EL (cell line): Measurements from ENCODE around the gene RFLNA.
"Not testable (repeated sequence)": the region's sequence is repeated elsewhere in the genome, so short reads cannot be mapped to it uniquely, and the experiment has no call there.

Source experiments
- DNase-seq: peaks from one replicate; pipeline ENCODE4 v3.0.0-alpha.2; 2016

The RFLNA gene

DNA sequence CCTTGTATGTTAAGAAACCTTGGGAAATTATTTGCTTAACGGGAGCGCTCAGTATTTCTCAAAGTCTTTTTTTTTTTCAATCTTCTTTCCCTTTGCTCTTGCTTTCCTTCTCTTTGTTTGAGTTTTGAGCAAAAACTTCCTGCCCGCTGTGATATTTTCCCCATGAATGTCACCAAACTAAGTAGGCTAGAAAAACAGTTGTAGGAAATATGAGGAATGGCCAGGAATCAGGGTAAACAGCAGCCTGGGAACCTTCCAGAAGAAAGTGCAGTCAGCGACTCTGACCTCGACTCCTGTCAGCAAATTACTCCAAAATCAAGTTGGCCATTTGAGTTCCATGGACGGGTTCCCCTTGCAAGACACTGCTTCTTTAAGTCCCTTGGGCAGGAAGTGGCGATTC lies 11.6 kb upstream of the RFLNA start:
- no peak for DNase-seq

DNA sequence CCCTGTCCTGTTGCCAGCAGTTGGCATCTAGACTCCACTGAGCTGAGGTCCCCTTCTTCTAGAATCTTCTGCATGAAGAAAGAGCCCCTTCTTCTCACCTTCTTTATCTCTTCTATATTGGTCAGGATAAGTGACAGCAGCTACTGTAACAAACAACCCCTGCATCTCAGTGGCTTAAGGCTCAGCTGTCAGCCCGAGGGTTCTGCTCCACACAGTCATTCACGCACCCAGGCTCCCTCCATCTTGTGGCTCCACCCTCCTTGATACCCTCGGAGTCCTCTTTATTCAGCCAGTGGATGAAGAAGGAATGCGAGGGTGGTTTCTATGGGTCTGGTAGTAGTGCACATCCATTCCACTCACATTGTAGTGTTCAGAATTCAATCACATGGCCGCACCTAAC lies 10.5 kb upstream of the RFLNA start:
- DNase-seq = no peak

DNA sequence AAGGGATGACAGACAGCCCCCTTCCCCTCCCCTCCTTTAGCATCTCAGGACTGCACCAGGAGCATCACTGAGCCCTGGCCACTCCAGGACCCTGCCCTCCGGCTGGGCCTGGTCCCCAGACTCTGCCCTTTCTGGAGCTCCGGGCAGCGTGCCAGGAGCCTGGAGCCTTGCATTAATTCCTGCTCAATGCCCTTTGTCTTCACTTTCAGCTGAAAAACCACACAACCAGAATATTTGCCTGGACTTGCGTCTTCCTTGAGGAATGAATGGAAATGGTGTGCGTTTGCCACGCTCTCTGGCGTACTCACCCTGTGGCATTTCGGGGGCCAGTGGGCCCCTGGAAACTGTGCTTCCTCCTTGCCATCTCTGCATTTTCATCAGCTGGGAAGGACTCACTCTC lies 8.5 kb upstream of the RFLNA start:
- no peak for DNase-seq

DNA sequence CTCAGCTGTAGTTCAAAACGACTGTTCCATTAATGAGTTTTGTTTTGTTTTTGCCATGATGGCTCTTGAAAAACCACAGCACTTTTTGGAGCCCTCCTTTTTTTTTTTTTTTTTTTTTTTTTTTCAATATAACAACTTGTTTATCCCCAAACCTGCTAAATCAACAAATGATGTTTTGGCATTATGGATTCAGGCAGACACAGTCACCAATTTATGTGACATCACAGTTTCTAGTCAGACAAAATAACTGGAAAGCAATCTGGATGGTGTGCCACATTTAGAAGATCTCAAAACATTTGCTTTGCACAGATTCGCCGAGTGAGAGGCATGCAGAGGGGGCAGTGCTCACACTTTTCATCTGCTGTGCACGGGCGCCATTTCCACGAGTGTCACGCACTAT lies 7.9 kb upstream of the RFLNA start:
- no peak for DNase-seq

DNA sequence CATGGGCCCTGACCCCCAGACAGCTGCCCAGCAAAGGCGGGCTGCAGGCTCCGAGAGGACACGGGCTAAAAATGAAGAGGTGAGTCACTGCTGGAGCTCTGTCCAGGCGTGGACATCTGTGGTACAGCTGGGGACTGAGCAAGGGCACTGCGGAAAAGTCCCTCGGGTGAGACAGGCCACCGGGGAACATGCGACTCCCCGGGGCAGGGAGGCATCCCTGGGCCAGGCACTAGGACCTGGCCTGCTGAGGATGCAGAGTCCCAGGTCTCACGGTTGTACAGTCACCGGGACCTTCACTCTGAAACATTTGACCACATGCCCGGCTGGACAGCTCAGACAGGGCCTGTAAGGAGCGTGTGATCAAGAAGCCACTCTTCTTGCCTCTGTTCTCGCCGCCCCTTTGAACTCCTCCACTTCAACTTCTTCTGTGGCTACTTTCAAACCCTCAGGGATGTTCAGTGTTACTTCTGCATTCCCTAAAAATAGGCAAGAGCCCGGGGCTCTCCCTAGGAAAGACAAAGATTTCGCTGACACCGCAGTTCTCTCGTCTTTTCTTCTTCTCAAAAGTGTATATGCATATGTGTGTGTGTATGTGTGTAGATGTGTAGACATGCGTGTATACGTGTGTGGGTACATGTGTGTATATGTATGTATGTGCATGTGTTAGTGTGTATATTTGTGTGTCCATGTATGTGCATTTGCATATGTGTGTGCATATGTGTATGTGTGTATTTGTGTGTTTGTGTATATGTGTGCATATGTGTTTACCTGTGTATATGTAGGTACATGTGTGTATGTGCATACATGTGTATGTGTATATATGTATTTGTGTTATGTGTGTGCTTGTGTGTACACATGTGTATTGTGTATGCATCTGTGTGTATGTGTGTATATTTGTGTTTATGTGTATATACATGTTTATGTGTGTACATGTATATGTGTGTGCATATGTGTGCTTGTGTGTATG lies 5.0 kb upstream of the RFLNA start:
- peak; percentile 71 for DNase-seq

DNA sequence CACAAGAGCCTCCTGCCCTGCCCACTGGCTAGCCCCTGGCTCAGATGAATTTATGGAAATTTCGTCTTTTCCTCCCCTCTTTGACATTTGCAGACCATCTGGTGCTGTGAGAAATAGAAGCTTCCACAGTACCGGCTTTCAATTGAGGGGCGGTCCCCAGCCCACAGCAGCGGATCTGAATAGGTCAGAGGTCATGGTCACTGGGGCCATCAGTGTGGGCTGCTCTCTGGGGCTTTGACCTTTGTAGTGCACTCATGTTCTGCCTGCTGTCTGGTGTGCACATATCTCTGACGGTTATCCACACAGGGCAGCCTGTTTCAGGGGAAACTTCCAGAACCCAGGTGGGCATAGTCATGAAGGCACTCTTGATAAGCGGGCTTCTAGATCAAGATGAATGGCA lies 2.5 kb upstream of the RFLNA start:
- no peak for DNase-seq

DNA sequence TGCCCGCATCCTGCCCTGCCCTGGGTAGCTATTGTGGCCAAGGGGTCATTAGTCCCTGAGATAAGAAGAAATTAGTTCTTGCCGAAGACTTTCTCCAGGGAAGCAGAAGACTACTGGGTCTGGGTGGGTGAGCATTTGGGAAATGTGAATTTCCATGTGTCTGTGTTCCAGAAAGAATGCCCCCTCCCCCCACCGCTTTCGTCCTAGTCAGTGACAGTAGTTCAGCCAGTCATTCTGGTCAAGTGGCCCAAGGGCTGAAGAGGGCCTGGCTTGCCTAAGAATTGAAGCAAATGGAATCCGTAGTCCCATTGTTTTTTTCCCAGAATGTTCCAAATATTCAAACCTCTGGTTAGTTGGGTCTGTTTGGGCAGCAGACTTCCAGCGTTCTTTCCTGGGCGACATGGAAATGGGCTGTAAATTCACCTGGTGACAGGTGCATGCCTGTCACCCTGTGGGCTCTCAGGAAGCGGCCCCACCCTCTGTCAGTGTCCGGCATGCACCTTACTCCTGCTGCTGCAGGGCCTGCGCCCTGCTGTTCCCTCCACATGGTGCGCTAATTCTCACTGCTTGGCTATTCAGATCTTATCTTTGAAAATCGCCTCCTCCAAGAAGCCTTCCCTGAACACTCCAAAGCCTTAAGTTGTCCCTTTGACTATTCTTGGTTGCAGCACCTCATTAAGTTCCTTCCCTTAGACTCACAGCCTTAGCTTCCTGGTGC lies 1.4 kb upstream of the RFLNA start:
- no peak for DNase-seq

DNA sequence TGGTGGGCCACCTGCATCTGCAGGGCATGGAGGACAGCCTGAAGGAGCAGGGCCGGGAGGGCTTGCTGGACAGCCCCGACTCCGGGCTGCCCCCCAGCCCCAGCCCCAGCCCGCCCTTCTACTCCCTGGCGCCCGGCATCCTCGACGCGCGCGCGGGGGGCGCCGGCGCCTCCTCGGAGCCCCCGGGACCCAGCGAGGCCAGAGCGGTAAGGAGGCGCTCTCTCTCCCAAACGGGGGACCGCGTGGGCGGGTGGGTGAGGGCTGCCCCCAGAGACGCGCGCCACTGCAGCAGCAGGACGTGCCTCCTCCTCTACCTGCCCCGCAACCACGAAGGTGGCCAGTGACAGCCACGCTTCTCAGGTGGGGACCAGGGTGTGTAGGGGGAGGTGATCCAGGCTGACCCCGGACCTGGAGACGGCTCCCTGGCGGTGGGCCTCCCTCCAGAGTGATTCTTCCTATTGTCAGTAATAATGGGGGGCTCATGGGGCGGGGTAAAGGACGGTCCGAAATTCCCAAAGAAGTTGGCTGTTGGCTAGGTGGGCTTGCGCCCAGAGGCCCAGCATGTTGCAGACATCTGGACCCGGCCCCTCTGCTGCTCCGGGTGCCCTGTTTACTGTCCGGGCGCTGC lies 652 bp downstream of the RFLNA start:
- no peak for DNase-seq

DNA sequence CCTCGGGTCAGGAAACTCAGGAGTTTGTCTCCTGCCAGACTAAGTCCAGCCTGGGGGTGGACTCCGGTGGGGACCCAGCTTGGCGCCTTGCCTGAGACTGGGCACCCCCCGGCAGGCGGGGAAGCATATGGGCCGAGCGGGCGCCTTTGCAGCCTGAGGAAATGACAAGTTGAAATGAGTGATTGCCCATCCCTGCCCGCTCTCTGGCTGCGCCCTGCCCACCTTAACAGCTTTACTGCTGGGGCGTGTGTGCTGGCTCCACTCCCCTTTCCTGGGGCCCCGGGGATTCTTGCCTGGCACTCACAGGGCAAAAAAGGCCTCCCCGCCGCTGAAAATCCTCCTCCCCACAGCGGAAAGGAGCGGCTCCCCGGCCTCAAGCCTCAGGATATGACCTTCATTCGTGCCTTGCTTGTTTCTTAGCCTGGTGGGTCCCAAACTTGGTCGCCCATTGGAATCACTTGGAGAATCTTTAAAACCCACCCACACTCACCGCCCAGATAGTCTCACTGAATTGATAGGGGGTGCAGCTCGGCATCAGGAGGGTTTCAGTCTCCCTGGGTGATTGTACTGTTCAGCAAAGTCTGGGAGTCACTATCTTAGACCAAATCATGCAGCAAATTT lies 1.5 kb downstream of the RFLNA start:
- no peak for DNase-seq

DNA sequence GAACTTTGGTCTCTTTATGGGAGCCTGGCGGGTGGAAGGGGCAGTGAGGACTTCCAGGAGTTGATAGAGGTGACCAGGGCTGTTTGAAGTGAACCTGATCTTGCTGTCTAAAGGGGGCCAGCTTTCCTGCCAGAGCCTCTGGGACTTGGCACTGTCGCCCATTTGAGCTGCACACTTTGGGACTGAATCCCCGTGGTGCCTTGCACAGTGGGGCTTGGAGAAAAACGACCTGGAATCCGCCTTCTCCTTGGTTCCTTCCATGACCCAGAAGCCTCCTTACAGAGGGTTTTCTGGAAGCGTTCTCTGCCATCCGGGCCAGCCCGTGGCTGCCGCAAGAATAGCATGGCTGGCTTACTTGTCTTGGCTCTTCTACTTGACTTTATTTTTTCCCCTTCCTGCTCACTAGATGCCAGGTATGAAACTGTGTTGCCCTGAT lies 2.0 kb downstream of the RFLNA start:
- no peak for DNase-seq

DNA sequence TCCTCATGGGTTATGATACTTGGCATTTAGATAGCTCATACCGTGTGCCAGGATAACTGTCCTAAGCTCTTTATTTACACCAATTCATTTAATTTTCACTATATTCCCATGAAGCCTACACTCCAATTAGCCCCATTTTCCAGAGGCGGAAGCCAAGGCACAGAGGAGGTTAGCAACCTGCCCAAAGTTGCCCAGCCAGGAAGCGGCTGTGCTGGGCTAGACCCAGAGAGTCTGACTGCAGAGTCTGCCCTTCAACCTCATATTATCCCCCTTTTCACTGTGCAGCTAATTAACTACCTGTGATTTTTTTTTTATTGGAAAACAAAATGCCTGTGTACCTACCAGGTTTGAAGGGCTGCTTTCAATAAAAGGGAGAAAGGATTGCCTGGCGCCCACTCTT lies 2.5 kb downstream of the RFLNA start:
- no peak for DNase-seq

DNA sequence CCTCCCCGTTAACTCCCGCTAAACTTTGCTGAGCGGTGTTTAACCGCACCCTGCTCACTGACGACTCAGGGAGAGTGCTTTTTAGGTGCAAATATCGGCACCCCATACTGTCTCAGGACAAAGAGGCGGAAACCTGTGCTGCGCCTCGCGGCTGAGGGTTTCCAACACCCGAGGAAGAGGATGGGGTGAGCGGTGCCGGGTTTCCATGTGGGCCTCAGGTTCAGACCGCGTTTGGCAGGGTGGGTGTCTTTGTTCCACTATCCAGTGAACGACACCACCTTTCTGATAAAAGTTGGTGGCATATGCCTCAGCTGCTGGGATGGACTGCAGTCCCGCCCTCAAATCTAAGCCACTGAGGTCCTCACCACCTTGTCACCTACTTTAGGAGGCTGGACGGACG lies 3.0 kb downstream of the RFLNA start:
- DNase-seq = no peak

DNA sequence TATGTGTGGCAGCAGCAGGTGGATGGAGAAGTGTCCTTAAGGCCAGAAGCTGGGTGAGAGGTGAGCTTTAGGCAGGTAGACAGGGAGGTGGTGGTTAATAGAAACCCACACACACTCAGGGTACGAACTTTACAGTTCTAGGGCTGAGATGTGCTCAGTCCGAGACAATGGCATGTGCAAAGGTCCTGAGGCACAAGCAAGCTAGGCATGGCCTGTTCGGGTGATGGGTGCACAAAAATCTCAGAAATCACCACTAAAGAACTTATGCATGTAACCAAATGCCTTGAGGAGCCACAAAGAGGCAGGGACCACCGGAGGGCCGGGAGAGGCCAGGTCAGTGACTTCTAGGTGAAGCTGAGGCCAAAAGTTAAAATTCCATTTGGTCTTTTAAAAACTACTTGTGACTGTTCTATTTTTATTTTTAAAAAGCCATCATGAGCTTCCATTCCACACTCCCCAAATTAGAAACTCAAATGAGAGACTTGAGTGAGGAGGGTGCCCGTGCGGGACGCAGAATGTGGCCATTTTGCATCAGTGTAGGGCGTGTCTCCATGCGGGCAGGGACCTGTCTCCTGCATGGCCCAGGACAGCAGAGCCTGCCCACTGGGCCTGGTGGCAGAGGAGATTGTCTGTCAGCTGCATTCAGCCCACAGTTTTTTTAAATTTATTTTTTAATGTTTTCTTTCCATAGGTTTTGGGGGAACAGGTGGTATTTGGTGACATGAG lies 4.0 kb downstream of the RFLNA start:
- DNase-seq = no peak

DNA sequence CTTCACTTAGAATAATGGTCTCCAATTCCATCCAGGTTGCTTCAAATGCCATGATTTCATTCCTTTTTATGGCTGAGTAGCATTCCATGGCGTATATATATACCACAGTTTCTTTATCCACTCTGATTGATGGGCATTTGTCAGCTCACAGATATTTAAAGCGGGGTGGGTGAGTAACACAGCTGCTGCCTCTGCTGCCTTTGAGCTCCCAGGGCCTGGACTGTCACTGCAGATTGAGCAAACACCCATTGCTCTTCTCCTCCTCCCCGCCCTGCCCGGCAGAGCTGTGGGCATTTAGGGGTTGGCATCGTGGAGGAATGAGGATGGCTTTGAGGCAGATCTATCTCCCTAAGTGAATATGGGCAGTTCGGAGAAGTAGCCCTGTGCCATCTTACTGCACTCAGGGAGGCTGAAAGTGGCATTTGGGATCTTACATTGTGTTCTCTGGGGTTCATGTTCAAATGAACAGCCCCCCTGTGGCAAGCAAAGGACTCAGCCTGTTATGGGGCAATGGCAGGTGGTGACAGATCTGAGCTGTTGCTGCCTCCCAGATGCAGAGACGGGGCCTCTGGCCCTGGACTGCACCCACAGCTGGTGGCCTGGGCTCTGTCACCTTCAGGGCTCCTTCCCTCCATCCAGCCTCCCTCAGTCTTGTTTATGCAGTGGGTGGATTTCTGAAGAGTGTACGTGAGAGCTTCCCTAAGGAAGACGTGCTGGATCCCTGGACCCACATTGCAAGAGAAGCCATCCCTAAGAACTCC lies 4.9 kb downstream of the RFLNA start:
- no peak for DNase-seq

DNA sequence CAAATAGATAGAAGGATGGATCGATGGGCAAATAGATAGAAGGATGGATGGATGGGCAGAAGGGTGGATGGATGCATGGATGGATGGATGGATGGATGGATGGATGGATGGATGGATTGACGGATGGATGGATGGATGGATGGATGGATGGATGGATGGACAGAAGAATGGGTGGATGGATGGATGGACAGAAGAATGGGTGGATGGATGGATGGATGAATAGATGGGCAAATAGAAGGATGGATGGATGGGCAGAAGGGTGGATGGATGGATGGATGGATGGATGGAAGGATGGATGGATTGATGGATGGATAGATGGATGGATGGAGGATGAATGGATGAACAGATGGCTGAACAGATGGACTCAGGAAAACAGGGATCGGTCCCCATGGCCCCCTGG lies 5.8 kb downstream of the RFLNA start:
- DNase-seq = not testable (repeated sequence)

DNA sequence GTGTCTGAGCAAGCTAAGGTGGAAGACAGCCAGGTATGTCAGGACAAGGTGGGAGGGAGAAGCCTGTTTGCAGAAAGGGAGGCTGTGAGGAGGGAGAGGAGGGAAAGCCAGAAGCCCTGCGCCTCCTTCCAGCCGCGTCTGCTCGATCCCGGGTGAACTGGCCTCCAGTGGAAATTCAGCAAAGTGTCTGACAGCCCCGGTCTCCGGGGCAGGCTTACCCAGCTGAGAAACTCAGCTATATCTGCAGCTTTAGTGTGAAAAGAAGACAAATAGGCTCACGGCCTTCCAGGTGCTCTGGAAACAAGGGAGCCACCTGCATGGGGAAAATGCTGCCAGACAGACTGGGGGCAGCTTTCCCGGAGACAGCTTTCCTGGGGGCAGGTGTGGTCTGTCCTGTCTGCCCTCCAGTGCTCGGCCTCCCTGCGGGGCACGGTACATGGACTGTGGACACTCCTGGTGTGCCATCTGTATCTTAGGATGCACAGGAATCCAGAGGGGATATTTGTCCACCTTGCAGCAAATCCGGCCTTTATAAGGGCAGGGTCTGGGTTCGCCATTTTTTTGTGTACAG lies 6.3 kb downstream of the RFLNA start:
- no peak for DNase-seq

DNA sequence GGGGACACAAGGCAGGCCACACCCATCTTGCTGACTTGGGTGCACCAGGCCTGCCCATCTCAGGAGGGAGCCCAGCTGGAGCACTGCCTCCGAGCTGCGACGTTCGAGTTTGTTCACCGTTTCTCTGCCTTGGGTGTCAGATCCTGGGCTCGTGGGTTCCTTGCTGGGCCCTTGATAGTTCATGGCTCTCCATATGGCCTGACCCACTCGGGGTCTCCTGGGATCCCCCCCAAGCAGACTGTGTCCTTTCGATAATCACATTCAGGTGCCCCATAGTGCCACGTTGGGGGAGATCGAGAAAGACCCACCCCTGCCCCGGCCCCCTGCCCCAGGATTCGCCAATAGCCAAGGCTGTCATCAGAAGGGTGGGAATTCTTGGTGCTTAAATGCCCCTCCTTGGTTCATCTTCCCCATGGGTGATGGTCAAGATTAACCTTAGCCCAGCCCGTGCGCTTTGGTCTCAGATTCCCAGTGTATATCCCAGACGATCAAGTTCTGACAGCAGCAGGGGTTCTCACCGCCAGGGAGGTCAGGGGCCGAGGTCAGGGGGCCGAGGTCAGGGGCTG lies 7.4 kb downstream of the RFLNA start:
- DNase-seq = no peak

DNA sequence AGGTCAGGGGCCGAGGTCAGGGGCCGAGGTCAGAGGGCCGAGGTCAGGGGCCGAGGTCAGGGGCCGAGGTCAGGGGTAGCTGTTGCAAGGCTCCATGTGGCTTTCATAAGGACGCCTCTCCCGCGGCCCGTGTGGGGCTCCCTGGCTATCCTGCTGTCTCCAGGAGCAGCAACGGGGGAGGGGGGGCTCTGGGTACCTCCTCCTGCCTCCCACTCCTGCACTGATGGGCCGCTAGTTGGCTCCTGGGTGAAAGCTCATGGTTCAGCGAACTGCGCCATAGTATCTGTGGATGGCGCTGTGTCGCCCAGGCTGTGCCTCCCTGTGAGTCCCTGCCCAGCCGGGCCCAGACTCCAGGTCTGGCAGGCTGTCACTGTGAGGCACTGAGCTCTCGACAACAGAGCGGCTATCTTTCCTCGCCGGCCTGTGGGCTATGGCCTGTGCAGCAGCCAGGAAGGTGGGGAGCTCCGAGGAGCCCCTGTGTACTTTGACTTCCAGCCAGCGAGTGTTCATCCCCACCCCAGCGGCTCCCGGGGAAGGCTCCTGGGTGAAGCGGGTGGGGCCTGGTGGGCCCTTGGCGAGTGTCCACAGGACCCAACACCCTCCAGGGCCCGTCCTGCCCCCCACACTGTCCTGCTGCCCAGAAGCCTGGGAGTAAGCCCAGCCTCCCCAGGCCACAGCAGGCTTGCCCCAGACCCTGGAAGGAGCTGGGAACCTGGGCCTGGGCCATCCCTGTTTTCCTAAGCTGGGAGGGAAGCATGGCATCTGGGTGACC lies 8.1 kb downstream of the RFLNA start:
- no peak for DNase-seq

DNA sequence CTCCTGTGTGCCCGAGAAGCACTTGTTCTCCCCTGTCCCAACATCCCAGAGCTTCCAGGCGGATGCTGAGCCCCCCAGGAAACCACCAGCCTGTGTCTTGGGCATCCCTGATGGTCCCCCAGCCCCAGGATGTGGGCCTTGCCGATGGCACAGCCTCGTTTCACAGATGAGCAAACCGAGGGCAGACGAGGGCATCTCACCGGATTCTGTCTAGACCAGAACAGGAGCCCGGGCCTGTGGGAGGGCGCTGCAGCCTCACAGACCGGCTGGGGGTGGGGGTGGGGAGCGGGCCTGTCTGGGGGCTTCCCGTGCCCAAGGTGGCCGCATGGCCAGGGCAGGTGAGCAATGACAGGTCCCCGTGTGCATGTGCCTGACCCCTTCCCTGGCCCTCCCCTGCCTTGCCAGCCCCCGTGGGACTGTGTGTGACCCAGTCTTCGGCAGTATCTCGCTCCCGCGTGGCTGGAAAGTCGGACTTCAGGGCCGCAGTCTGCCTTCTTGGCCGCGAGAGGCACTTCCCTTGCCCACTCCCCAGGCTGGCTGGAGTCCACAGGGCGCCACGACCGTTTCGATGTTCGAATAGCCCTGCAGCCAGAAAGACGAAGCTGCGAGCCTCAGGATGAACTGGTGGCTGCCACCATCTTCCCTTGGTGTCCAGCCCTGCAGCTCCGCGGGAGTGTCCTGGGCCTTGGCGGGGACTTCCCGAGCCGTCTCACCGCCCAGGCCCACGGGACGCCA lies 8.9 kb downstream of the RFLNA start:
- no peak for DNase-seq
